ENCODE data around the gene NRTN.

Gene NRTN

DNA sequence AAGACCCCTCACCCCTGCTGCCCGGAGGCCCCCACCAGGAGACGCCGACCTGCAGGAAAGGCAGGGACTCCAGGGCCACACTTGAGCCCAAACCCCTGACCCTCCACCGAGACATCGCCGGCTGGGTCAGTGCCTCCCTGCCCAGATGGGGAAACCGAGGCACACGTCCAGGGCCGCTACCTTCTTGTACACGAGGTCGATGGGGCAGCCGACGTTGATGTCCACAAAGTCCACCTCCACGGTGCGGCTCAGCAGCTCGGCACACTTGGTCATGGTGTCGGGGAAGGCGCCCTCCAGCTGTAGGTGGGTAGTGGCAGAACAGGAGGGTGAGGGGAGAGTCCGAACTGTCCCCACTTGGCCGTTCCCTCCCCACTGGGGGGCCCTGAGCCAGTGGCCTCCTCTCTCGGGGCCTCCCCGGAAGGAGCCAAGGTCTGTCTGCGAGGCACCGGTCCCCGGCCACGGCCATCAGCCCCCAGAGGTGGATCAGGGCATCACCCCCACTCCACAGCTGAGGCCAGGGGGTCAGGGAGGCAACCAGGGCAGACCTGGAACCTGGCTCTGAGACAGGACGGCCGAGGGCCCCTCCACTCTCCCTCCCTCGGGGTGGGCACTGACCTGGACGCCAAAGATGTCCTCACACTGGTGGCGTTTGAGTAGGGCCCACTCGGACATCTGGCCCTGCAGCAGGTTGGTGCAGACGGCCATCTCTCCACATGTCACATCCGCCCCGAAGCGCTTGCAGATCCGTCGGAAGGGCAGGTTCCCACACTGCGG lies 17.3 kb upstream of the NRTN start:
- TF ChIP-seq, protein P1, sequence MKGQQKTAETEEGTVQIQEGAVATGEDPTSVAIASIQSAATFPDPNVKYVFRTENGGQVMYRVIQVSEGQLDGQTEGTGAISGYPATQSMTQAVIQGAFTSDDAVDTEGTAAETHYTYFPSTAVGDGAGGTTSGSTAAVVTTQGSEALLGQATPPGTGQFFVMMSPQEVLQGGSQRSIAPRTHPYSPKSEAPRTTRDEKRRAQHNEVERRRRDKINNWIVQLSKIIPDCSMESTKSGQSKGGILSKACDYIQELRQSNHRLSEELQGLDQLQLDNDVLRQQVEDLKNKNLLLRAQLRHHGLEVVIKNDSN (IDR thresholded peaks at IDR 0.05) = no peak
- TF ChIP-seq CEBPB (IDR thresholded peaks at IDR 0.05) (no peak), TEAD4 (IDR thresholded peaks at IDR 0.05) (no peak), ZBTB7A (IDR thresholded peaks at IDR 0.05; ENCODE audit: low read depth) (no peak), EGR1 (IDR thresholded peaks at IDR 0.05) (no peak), FOXM1 (IDR thresholded peaks at IDR 0.05; ENCODE audit: borderline replicate concordance, low read depth) (no peak), CREB1 (IDR thresholded peaks at IDR 0.05; ENCODE audit: low read depth) (no peak), TCF12 (IDR thresholded peaks at IDR 0.05; ENCODE audit: low read depth) (no peak), NFIC (IDR thresholded peaks at IDR 0.05) (no peak), EP300 (IDR thresholded peaks at IDR 0.05; ENCODE audit: borderline replicate concordance) (no peak)
- TF ChIP-seq, protein P2, sequence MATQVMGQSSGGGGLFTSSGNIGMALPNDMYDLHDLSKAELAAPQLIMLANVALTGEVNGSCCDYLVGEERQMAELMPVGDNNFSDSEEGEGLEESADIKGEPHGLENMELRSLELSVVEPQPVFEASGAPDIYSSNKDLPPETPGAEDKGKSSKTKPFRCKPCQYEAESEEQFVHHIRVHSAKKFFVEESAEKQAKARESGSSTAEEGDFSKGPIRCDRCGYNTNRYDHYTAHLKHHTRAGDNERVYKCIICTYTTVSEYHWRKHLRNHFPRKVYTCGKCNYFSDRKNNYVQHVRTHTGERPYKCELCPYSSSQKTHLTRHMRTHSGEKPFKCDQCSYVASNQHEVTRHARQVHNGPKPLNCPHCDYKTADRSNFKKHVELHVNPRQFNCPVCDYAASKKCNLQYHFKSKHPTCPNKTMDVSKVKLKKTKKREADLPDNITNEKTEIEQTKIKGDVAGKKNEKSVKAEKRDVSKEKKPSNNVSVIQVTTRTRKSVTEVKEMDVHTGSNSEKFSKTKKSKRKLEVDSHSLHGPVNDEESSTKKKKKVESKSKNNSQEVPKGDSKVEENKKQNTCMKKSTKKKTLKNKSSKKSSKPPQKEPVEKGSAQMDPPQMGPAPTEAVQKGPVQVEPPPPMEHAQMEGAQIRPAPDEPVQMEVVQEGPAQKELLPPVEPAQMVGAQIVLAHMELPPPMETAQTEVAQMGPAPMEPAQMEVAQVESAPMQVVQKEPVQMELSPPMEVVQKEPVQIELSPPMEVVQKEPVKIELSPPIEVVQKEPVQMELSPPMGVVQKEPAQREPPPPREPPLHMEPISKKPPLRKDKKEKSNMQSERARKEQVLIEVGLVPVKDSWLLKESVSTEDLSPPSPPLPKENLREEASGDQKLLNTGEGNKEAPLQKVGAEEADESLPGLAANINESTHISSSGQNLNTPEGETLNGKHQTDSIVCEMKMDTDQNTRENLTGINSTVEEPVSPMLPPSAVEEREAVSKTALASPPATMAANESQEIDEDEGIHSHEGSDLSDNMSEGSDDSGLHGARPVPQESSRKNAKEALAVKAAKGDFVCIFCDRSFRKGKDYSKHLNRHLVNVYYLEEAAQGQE (IDR thresholded peaks at IDR 0.05; ENCODE audit: low read depth) = no peak
- TF ChIP-seq, protein P3, sequence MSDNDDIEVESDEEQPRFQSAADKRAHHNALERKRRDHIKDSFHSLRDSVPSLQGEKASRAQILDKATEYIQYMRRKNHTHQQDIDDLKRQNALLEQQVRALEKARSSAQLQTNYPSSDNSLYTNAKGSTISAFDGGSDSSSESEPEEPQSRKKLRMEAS (IDR thresholded peaks at IDR 0.05) = no peak

DNA sequence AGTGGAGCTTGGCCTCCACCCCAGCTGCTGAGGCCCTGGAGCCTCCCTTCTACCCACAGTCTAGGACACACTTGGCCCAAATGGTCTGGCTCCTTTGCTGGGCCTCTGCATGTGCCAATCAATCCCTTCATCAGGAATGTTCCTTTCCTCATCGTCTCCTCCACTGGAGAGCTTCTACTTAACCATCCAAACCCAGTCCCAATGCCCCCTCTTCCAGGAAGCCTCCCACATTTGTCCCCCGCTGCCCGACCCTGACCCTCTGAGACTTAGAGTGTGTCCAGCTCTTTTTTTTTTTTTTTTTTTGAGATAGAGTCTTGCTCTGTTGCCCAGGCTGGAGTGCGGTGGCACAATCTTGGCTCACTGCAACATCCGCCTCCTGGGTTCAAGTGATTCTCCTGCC lies 16.4 kb upstream of the NRTN start:
- no peak for TF ChIP-seq ZBTB7A (IDR thresholded peaks at IDR 0.05; ENCODE audit: low read depth)
- no peak for TF ChIP-seq TAF1 (IDR thresholded peaks at IDR 0.05; ENCODE audit: low read depth)
- TF ChIP-seq CREB1 (IDR thresholded peaks at IDR 0.05; ENCODE audit: low read depth) = no peak
- no peak for TF ChIP-seq EGR1 (IDR thresholded peaks at IDR 0.05)
- TF ChIP-seq, protein P2 (IDR thresholded peaks at IDR 0.05; ENCODE audit: low read depth) = no peak
- no peak for TF ChIP-seq FOXM1 (IDR thresholded peaks at IDR 0.05; ENCODE audit: borderline replicate concordance, low read depth)
- TF ChIP-seq, protein P3 (IDR thresholded peaks at IDR 0.05) = no peak

DNA sequence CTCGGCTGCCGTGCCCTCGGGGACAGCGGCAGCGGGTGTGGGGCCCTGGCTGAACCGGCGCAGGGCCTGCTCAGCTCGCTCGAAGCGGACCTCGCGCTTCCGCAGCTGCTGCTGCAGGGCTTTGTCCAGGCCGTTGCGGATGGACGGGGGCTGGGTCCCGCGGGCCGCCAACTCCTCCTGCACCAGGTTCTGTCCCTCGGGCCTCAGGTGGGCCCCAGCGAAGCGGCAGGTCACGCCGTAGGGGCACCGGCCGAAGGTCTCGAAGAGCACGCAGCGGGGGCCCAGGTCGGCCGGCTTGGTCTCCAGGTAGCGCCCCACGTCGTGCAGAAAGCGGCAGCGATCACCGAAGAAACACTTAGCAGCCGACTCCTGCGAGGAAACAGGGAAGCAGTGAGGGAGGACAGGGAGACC lies 15.5 kb upstream of the NRTN start:
- no peak for TF ChIP-seq CEBPB (IDR thresholded peaks at IDR 0.05)
- TF ChIP-seq FOXM1 (IDR thresholded peaks at IDR 0.05; ENCODE audit: borderline replicate concordance, low read depth) = no peak
- no peak for TF ChIP-seq ZBTB7A (IDR thresholded peaks at IDR 0.05; ENCODE audit: low read depth)
- TF ChIP-seq, protein P2 (IDR thresholded peaks at IDR 0.05; ENCODE audit: low read depth) = no peak
- TF ChIP-seq EP300 (IDR thresholded peaks at IDR 0.05; ENCODE audit: borderline replicate concordance) = no peak
- no peak for TF ChIP-seq TEAD4 (IDR thresholded peaks at IDR 0.05)
- no peak for TF ChIP-seq TCF12 (IDR thresholded peaks at IDR 0.05; ENCODE audit: low read depth)
- TF ChIP-seq CREB1 (IDR thresholded peaks at IDR 0.05; ENCODE audit: low read depth) = no peak

DNA sequence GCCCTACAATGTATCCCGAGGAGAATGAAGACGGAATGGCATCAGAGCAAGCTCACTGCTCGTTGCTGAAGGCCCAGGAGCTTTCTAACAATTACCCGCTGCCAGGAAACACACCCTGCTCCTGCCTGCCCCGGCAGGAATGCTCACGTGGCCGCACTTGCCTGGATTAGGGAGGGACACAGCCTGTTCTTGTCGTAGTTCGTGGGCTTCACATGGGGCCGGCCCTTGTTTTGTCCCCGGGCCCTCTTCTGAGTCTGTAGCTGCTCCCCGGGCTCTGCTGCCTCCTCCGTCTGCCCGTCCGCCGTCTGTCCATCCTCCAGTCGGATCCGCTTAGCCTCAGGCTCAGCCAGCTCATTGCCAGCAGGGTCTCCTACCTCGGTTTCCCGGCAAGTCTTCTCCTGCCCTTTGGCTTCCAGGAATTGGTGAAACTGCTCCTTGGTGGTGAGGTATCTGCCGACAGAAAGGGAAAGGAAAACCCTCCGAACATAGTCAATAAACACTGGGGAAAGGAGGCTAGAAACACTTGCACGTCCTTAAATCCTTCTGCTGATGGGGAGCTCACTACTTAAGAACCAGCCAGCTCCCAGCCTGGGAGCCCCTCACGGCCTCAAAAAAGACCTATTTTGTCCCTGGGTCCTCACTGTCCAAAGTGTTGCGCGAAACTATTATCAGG lies 14.8 kb upstream of the NRTN start:
- TF ChIP-seq, protein P3 (IDR thresholded peaks at IDR 0.05) = no peak
- TF ChIP-seq, protein P1 (IDR thresholded peaks at IDR 0.05) = no peak
- TF ChIP-seq ZBTB7A (IDR thresholded peaks at IDR 0.05; ENCODE audit: low read depth) = no peak
- TF ChIP-seq, protein P2 (IDR thresholded peaks at IDR 0.05; ENCODE audit: low read depth) = no peak
- no peak for TF ChIP-seq NFIC (IDR thresholded peaks at IDR 0.05)
- no peak for TF ChIP-seq TCF12 (IDR thresholded peaks at IDR 0.05; ENCODE audit: low read depth)
- no peak for TF ChIP-seq RAD21 (IDR thresholded peaks at IDR 0.05; ENCODE audit: low read depth)
- TF ChIP-seq TEAD4 (IDR thresholded peaks at IDR 0.05) = no peak
- TF ChIP-seq YY1 (IDR thresholded peaks at IDR 0.05; ENCODE audit: low read depth) = no peak
- no peak for TF ChIP-seq EGR1 (IDR thresholded peaks at IDR 0.05)
- TF ChIP-seq EP300 (IDR thresholded peaks at IDR 0.05; ENCODE audit: borderline replicate concordance) = no peak
- no peak for TF ChIP-seq TAF1 (IDR thresholded peaks at IDR 0.05; ENCODE audit: low read depth)
- no peak for TF ChIP-seq FOXM1 (IDR thresholded peaks at IDR 0.05; ENCODE audit: borderline replicate concordance, low read depth)
- no peak for TF ChIP-seq CREB1 (IDR thresholded peaks at IDR 0.05; ENCODE audit: low read depth)
- no peak for TF ChIP-seq CEBPB (IDR thresholded peaks at IDR 0.05)

Data from Ishikawa (cell line).